NCI-H2107 treated with DMSO at 0.1 percent for 48 hours (cell line): ENCODE results near the gene CCDC61.

Experiments used
- DNase-seq: peaks from one replicate; lab custom pipeline; 2025; ENCODE audit not compliant: unreplicated experiment; lab: John Stamatoyannopoulos, UW

Gene CCDC61

DNA sequence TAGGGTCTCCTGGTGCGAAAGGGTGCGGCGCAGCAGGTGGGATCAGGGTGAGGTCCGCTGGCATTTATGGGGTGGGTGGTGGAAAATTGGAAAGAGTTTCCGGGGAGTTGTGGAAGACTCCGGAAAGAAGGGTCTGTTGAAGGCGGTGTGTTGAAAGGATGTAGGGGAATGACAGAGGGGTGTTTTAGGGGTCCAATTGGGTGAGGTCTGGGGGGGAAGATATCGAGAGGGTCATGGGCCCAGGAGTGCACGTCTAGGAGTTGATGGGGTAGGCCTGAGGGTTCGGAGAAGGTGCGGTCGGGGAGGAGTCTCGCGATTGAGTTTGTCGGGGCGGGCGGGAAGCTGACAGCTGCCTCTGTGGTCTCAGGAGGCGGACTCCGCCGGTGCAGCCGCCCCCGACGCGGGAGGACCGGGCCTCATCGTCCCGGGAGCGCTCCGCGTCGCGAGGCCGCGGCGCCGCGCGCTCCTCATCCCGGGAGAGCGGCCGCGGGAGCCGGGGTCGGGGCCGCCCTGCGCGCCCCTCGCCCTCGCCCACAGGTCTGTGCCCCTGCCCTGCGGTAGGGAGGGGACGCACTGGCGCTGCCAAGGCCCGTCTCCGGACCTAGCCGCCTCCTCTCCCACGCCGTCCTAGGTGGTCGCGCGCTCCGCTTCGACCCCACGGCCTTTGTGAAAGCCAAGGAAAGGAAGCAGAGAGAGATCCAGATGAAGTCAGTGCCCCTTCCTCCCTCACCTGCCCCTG, 20.6 kb downstream of the CCDC61 start:
- no peak for DNase-seq

DNA sequence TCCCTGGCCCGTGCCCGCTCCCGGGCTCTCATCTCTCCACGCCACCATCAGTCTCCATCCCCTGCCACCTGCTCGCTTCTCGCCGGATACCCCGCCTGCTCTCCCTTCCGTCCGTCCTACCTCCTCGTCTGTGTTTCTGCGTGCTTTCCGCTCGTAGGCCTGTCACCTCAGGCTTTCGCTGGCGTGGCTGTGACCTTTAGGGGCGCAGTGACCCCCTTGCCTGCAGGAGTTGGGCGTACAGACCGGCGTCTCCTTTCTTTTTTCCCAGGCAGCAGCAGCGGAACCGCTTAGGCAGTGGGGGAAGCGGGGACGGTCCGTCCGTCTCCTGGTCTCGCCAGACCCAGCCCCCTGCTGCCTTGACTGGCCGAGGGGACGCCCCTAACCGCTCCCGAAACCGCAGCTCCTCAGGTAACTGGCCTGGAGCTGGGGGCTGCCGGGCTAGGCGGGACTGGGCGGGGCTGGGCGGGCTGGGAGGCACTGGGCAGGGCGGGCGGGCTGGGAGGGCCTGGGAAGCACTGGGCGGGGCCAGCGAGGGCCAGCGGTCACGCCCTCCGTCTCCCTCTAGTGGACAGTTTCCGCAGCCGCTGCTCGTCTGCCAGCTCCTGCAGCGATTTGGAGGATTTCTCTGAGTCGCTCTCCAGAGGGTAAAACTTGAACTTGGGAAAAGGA, 21.3 kb downstream of the CCDC61 start:
- peak; percentile 66 for DNase-seq

DNA sequence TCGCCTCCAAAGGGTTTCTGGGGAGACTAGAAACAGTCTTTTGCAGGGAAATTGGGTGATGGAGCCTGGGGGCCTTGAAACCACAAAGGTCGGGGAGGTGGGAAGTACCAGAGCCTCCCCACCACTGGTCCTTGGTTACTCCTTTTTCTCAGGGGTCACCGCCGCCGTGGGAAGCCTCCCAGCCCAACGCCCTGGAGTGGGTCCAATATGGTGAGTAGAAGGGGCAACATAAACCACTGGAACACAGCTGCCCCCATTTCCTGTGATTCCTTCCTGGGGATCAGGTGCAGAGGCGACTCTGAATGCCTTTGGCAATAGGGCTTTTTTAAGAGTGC, 21.8 kb downstream of the CCDC61 start:
- no peak for DNase-seq

DNA sequence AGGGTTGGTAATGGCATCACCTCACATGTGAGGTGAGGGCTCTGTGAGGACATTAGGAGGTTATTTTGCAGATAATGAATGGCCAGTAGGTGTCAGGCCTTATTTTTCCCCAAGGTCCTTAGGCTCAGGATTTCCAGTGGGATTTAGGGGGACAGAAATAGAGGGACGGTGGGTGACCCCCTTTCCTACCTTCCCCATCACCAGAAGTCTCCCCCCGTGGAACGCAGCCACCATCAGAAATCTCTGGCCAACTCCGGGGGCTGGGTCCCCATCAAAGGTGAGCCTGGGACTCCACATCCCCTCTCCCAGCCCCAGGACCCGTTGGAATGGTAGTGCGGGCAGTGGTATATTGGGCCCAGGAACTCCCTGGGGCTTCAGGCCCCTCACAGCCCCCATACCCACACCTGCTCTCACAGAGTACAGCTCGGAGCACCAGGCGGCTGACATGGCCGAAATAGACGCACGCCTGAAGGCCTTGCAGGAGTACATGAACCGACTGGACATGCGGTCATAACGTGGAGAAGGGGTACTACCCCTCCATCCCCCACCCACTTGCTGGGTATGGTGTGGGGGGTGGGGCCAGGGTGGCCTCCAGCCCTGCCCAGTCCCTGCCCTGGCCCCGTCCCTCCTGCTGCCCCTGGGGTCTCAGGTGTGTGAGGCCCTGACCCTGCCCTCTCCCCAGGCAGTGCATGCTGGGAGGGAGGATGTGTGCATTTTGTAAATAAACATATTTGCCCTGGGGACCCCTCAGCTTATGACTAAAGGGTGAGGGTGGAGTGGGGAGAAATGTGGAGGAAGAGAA, 22.8 kb downstream of the CCDC61 start:
- DNase-seq: no peak

DNA sequence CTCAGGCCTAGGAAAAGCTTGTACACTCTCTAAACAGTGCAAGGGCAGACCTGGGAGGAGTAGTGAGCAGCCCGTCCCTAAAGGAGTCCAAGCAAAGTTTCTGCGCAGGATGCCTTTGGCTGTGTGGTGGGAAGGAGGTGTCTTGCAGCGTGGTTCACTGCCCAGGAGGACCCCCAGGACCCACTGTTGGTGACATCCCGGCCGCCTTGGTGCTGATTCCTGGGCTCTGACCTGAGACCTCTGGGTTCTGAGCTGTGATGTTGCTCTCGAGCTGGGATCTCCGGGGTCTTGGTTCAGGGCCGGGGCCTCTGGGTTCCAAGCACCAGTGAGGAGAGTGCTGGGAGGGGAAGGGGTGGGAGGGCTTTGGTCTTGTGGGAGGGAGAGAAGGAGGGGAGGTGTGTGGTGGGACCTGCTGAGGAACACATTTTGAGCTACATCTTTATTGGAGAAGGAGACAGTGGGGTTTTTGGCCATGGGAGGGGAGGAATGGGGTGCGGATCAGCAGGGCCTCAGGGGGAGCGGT, 23.5 kb downstream of the CCDC61 start:
- DNase-seq: no peak

DNA sequence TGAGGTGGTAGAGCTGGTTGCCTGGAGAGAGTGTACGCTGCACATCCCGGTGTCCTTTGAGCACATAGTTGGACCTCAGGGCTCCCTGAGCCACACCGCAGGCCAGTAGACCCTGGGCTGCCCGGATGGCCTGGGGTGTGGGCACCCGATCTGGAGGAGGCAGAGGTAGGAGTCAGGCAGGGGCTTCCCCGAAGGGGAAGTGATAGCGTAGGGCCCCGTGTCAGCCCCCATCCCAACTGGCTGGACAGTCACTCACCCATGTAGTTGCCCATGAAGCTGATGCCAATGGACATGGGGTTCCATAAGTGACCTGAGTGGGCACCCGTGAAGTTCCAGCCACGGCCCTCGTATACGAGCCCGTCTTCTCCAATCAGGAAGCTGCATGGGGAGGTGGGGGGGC, 24.0 kb downstream of the CCDC61 start:
- DNase-seq: no peak

DNA sequence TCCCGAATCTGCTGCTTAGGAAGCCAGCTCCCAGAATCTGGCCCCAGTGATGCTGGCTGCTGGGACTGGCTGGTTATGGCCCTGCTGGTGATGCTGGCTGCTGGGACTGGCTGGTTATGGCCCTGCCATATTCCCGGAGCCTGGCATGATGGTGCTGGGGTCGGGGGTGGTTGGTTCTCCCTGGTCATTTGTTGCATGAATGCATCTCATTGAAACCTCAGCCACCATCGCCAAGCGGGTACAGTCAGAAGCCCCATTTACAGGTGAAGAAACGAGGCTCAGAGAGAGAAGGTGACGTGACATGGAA, 25.5 kb downstream of the CCDC61 start:
- DNase-seq: no peak

DNA sequence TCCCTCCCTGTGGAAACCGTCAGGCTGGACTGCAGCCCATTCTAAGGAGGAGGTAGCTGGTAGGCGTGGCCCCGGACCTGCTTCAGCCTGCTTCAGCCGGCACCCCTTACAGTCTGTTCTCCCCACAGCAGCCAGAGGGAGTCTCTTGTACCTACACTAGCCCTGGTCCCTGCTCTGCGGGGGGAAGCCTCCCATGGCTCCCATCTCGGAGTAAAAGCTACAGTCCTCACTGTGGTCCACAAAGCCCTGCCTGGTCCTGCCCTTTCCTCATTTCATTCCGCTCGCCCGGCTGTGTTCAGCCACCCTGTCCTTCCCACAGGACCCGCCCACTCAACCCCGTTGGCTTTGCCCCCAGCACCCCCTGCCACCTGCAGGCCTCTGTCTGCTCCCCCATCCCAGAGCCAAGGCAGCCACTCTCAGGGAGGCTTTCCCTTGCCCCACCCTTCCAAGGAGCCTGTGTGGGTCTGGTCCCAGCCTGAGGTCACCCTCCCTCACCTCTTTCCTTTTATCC, 26.3 kb downstream of the CCDC61 start:
- DNase-seq: no peak

DNA sequence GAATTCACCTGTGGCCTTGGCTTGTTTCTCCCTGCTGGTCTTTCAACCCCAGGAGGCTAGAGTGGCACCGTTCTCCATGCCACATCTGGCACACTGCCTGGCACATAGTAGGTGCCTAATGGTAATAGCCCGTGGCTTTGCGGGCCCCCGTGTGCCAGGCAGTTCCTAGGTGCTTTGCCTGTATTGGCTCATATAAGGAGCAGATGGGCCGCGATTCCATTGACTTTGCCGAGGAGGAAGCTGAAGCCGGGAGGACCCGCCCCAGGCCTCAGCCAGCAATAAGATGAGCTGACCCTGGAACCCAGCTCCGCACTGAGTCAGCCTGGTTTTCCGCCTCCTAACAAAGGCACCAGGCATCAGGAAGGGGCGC, 26.8 kb downstream of the CCDC61 start:
- DNase-seq: no peak

DNA sequence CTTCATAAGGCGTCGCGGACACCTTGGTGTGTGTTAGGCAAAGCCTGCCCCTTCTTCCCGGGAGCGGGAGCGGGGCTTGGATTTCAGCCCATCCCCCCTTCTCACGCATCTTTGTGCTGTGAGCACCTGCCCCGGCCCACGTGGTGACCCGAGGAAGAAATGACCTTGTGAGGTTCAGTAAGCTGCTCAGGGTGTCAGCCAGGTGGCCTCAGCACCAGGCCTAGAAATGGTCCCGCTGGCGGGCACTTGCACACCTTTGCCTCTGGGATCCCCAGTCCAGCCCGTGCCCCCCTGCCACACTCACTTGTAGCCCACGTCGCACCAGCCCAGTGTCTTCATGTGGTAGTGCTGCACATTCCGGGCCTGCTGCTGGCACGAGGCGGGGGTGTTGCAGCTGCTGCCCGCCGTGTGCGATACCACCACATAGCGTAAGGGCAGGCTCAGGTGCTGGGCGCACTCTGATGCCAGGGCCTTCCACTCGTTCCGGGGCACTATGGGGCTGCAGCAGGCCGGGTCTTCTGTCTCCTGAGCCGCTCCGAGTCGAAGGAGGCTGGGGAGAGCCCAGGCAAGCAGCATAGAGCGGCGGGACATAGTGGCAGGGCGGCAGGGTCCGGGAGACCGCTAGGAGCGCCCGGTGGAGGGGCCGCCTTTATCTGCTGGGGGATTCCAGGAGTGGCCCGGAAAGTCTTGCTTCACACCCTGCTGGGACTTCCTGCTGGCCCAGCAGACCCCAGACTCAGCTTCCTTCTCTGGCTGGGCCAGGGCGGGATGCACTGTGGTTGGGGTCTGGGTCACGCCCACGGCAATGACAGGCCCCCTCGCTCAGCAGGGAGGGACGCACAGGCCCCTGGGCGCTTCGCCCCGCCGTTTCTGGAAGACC, 27.4 kb downstream of the CCDC61 start, which contains the start of gene PGLYRP1:
TSS of gene PGLYRP1 (minus strand) at position 623 of the 880 bp plus-strand sequence. CDS start at position 591, 32 bp downstream.
- DNase-seq: no peak

DNA sequence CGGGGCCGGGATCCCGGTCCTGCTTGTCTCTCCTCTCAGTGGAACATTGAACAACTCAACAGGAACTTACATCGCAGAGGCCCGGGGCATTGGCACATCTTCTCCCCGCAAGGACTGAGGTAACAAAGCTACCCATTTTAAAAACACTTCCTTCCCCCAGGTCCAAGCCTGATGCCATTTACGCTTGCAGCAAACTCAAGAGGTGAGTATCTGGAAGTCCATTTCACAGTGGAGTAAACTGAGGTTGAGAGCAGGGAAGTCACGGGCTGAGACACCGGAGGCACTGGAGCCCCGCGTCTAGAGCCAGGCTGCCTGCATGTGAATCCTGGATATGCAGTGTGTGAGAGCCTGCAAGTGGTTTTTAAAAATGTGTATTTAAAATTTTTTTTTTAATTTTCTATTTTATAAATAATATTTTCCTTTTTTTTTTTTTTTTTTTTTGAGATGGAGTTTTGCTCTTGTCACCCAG, 28.1 kb downstream of the CCDC61 start:
- no peak for DNase-seq

DNA sequence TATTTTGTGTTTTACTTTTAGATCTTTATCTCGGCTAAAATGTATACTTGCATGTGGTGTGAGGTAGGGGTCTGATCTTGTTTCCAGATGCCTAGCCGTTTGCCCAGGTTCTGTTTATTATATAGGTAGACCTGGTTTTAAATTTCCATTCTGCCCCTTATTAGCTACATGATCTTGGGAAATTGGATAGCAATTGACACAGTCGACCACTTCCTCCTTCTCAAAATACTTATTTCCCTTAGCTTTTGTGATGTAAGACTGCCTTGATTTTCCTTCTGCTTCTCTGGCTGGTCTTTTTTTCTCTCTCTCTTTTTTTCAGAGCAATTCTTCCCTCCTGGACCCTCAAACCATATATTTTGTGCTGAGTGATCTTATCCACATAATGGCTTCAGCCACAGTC, 30.6 kb downstream of the CCDC61 start:
- no peak for DNase-seq

DNA sequence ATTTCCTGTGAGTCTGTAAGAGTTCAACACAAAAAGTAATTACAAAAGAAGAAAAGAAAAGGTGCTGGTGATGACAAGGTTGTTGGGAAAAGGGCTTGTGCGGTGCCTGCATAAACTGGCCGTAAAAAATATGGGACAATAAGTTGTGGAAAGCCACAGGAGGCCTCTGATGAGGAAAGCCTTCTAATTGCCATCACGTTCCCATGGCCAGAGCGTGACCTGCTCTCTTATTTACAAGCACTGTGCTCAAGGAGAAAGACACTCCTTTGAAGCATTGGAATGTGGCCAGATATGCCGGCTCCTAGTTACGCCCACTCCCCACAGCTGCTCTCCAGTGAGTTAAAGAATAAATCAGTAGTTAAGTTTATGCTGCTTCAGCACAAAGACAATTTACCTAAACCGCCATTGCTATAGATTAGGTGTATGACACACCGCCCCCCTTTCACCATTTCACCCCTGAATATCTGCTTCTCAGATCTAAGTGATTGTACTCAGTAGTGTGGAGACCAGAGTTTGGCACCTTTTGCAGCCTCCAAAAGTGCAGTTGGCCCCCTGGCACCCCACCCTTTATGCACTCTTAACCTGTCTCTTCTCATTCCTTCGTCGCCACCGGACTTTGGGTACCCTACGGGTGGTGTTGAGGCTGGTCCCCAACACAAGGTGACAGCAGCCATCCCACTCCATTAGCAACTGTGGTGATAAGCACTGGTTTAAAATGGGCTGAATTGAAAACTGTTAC, 35.7 kb downstream of the CCDC61 start:
- DNase-seq: no peak

DNA sequence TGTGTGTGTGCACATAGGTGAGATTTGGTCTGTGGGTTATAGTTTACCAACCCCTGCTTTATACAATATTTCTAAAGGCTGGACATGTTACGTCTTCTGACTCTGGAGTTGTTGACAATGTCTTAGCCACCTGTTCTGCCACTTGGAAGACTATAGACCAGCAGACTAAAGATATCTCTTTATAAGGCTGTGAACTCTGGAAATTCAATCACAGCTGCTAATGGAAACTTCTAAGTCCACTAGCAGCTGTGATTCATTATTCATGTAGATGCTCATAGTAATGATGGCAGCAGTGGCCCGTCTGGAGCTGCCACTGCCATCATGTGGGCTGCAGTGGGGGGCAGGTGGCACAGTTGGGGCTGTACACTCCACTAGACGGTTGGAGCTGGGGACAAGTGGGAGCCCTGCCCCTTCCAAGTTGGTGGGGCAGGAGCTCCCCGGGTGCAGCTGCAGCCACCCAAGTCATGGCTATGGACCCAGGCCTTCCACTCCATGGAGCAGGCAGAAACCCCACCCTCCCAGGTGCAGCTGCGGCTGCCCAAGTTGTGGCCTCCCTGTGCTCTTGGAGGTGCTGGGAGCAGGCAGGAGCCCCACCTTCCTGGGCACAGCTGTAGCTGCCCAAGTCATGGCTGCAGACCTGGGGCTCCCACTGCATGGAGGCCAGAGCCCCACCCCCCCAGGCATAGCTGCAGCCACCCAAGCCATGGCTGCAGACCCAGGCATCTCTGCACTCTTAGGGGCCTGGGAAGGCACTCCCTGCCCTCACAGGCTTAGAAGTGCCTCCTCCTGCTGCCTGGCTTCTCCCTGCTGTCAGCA, 36.7 kb downstream of the CCDC61 start:
- DNase-seq: no peak

DNA sequence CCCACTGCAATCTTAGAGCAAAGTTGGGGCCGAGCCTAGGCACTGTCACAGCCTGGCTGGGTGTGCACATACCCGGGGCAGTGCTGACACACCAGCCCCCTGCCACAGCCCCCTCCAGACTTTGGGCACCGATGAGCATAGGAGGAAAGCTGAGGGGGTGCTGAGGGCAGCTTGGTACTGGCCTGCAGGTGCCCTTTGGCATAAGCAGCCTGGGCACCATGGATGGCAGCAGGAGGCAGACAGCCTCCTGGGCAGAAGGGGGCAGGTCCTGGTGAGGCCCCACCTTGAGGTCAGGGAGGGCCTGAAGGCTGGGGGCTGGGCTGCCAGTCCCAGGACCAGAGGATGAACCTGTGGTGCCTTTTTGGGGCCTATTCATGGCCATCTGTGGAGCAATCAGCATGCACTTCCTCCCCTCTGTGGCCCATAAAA, 37.3 kb downstream of the CCDC61 start:
- DNase-seq: no peak

DNA sequence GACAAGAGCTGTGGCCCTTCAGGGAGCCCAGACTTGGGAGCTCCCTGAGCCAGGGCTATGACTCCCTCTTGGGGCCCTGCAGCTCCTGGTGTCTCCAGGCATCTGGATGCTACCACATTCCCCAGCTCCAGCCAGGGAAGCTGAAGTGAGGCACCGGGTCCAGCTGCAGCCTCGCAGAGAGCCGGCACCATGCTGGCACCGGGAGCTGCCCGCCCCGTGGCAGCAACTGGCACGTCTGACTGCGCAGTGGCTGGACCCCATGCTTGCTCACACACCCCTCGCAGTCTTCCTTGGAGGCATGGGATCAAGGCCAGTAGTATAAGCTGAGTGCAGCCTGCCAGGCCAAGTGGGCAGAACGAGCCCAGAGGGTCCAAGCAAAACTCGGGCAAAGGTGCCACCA, 38.1 kb downstream of the CCDC61 start:
- DNase-seq: no peak

DNA sequence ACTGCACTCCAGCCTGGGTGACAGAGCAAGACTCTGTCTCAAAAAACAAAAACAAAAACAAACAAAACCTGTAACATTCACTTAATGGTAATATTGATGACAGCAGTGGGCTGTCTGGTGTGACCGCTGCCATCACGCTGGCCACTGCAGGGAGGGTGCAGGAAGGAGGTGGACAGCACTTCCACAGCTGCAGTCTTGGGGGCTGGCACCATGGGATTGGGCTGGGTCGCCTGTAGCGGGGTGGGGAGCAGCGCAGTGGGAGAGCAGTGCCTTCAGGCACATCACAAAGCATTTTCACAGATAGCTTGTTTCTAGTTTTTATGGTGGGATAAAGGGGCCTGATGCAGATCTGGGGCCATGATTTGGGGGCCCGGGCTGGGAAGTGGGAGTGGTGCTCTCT, 40.3 kb downstream of the CCDC61 start:
- DNase-seq: no peak

DNA sequence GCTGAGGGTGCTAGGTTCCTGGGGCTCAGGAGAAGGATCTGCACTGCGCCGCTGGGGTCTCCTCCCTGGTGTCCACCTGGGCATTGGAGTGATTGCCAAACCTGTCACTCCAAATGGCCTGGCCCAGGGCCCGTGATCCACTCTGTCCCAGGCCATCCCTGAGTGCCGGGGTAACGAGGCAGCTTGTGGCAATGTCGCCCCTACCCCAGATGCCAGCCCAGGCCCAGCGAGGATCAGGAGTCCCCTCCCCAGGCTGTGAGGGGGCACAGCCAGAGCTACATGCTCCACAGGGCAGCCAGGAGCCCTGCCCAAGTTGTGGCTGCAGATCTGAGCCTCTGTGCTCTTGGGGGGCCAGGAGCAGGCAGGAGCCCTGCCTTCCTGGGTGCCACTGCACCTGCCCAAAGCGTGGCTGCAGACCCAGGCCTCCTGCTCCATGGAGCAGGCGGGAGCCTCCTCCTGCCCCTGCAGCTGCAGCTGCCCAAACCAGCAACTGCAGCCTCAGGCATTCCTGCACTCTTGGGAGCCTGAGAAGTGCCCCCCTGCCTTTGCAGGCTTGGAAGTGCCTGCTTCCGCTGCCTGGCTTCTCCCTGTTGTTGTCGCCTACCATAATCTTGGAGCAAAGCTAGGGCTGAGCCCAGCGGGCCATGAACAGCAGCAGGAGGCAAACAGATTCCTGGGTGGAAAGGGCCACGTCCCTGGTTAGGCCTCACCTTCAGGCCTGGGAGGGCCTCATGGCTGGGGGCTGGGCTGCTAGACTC, 40.9 kb downstream of the CCDC61 start:
- no peak for DNase-seq
